Hematopoietic multipotent progenitor cell treated with erythropoietin and hydrocortisone succinate and interleukin-3 and kit ligand, for 15 days (in vitro differentiated cells): ENCODE measurements around the gene NR2F2.

Source experiments
- DNase-seq: peaks from one replicate; pipeline ENCODE4 v3.0.0-alpha.2; 2015; ENCODE audit warnings: low spot score

NR2F2 gene

DNA sequence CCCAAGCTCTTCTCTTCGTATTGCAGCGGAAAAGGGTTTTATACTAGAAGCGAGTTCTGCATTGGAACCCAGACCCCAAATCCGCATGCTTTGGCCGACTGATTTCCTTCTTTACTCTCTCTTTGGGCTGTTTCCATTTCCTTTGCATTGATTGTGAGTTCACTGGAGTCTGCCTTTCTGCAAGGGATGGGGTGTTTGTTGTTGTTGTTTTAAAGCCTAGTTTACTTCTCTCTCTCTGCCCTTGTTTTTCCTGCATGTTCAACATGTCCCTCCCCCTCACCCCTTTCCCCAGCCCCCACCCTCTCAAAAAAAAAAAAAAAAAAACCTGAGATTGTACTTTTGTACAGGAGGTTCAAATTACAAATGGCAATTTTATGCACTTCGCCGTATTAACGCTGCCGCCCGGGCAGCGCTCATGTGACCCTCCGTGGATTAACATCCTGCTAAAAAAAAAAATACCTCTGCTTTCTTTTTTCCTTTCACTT lies 2.2 kb downstream of the NR2F2 start:
- no peak for DNase-seq

DNA sequence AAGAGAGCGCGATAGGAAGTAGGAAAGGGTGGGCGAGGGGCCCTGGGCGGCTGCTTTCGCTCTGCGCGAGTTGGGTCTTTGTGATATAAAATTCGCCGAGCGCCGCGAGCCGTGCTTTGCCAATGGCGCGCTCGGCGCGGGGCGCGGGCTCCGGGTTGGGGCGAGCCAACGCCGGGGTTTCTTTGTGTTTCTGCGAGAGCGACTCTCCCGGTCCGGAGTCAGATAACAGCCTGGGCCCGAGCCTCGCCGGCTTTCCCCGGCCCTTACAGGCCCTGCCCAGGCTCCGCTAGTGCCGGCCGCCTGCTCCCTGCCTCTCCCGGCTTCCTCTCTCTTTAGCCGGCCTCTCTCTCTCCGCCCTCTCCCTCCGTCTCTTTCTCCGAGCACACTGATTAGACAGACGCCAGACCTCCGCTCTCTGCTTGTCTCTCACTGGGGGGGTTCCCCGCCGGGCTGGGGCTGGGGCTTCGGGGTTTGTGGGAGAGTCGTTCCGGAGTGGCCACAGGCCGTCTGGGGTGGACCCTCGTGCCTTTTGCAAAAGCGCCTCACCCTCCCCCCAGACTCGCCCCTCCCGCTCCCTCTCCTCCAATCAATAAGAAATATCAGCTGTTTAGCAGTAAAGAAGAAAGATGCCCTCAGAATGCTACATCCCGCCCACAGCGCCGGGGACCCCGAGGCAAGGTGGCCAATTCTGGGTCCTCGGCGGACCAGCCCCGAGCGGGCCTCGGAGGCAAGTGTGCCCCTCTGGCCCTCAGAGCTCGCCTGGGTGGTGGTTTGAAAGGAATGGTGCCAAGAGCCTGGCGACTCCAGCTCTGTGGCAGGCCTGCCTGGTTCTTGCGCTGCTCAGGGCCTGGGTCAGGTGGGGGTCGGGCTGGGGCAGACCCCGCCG lies 2.9 kb downstream of the NR2F2 start:
- DNase-seq, result no peak

DNA sequence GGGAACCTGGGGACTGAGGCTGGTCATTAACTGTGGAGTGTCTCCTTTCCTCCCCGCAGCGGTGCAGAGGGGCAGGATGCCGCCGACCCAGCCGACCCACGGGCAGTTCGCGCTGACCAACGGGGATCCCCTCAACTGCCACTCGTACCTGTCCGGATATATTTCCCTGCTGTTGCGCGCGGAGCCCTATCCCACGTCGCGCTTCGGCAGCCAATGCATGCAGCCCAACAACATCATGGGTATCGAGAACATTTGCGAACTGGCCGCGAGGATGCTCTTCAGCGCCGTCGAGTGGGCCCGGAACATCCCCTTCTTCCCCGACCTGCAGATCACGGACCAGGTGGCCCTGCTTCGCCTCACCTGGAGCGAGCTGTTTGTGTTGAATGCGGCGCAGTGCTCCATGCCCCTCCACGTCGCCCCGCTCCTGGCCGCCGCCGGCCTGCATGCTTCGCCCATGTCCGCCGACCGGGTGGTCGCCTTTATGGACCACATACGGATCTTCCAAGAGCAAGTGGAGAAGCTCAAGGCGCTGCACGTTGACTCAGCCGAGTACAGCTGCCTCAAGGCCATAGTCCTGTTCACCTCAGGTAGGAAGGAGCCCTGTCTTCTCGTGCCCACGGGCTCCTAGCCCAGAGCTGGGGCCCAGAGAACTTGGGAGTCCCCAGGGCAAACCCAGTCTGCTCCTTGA lies 3.7 kb downstream of the NR2F2 start:
- no peak for DNase-seq

- no peak for DNase-seq
Observed at GRCh38 chr15:96334705-96335410, 4.4 kb downstream of the NR2F2 start.

DNA sequence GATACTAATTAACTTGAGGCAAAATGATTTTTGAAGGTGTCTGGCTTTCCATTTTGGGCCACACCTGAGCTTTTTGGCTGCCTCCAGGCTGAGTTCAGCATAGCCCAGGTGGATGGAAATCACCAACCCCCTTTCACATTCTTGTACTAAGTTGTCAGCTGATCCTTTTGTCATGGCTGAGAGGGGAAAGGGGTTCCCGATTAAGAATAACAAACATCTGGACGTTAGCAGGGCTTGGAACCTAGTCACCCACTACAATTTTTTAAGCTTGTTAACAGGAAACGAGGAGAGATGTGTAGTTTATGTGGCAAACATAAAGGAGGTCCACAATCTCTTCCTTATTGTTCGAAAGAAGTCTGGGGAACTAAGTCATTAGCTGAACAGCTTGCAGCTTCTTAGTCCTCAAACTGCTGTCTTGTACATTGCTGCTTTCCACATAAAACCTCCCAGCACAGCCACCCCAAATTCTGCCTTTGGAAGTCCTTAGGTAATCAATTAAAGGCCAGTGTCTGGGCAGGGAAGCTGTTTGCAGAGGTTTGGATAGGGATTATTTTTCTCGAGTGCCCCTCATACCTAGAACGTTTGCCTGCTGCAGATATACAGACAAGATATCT lies 5.0 kb downstream of the NR2F2 start:
- no peak for DNase-seq

DNA sequence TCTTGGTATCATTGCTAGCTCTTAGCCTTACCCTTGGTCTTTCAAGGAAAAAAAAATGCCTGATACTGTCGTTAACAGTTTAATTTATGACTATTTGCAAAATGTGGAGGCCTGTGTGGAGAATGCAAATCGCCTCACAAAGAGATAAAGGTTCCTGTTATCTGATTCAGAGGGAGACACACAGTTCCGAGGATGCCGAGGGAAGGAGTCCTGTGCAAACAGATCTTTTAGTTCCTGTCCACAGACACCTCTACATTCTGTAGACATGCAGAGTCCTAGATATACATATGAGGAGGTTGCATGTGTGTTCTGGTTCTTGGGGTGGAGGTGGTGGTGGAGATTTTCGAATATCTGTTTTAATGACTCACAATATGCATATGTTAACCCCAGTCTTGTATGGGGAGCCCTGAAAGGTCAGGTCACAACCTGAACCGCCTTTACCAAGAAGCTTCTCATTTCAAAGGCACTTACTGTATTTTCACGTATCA lies 5.7 kb downstream of the NR2F2 start:
- no peak for DNase-seq

DNA sequence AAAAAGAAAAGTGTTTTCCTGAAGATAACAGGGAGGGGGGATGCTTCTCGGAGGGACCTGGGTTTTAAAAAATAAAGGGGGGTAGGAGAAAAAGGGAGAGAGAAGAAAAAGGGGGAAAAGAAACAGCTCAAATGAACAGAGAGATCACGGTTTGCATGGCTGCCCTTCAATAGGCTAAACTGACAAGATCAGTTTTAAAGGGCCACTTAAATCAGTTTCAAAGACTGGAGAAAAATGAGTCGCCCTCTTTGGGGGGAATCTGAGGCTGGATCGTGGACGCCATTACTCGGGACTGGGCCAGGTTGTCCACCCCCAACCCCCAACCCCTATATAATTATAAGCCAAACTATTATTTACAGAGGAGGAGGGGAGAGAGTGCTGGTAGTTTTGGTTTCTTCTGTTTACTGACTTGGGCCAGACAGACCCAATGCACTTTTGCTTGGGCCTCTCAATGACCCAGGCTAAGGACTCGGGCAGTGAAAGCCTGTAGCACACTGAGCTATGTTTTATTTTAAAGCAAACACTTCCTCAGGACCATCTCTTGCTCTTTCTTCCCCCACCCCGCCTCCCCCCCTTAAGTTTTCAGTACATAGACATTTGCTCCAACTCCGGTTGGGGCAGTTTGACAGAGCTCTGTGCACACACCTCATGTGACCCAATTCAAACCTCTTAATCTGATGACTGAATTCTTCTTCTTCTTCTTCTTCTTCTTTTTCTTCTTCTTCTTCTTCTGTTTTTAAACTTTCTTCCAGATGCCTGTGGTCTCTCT lies 6.3 kb downstream of the NR2F2 start:
- DNase-seq, result no peak

GRCh38 chr15:96337365-96338023 lies 7.0 kb downstream of the NR2F2 start:
- DNase-seq, result no peak

DNA sequence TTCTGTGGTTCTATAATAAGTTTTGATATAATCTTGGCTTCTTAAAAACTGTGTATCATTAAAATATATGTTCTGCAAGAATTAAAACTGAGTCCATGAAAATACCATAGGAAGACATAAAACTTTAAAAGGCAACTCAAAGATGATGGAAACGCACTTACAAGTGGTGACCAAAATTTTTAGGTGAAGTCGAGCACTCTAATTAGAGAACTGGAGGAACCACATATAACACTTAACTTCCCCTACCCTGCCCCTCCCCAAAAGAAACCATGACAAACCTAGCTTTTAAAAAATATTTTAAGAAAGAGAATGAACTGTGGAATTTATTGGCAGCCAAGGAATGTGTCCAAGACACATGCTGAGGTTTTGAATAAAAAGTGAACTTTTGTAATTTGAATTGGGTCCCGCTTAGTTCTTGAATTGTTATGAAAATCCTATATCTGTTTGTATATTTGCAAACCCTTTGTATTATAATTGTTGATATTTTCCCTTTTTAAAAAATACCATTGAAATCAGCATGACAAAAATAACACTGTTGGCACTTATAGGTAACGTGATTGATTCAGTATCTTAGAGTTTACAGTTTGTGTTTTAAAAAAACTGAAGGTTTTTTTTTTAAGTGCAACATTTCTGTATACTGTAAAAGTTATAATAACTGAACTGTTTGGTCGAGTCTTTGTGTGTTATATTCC lies 7.7 kb downstream of the NR2F2 start:
- DNase-seq, result no peak

GRCh38 chr15:96338766-96339618 lies 8.5 kb downstream of the NR2F2 start:
- no peak for DNase-seq

- DNase-seq, result no peak
Observed at GRCh38 chr15:96339619-96340347, 9.3 kb downstream of the NR2F2 start.

GRCh38 chr15:96340348-96340597 lies 9.8 kb downstream of the NR2F2 start:
- DNase-seq, result no peak

- no peak for DNase-seq
Observed at GRCh38 chr15:96340598-96341512, 10.4 kb downstream of the NR2F2 start.

GRCh38 chr15:96341513-96342405 lies 11.3 kb downstream of the NR2F2 start:
- DNase-seq, result no peak

GRCh38 chr15:96342406-96343112 lies 12.1 kb downstream of the NR2F2 start:
- DNase-seq, result no peak
